ENCODE data around the gene C15orf39.

Gene C15orf39

DNA sequence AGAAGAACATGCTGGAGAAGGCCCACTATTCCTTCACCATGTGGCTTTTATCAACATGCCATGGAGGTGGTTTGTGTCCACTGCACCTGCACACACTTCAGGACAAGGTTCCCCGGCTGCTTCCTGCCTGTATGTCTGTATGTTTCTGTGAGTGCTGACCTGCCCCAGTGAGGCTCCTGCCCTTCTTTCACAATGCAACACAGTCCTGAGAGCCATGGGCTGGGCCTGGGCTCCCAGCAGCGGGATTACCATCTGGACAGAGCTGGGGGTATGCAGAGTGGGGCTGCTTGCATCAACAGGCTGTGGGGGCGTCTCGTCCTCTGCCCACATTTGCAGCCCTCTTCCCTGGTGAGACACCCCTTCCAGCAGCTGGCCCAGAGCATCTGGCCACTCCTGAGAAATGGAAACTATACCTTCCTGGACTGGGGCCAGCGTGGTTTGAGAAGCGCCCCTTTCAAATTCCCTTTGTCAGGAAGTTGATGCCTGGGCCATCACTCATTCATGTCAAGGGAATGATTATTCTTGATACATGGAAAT, 29.3 kb upstream of the C15orf39 start:
- DNase-seq = no peak

DNA sequence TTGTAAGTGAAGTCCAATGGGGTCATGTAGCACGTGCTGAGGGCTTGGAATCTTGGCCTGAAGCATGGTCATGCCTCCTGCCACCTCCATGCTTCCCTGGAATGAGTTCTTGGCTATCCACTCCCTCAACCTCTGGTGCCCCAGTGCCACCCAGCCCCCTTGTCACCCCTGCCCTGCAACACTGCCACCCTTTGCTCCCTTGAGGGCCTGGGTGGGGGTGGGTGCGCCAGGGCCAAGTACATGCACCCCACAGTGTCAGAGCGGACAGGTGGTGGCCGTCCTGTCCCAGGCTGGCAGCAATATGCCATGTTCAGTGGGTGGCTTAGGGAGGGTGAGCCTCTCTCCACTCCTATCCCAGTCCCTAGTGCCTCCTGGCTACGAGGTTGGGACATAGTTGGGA, 27.6 kb upstream of the C15orf39 start:
- no peak for DNase-seq

DNA sequence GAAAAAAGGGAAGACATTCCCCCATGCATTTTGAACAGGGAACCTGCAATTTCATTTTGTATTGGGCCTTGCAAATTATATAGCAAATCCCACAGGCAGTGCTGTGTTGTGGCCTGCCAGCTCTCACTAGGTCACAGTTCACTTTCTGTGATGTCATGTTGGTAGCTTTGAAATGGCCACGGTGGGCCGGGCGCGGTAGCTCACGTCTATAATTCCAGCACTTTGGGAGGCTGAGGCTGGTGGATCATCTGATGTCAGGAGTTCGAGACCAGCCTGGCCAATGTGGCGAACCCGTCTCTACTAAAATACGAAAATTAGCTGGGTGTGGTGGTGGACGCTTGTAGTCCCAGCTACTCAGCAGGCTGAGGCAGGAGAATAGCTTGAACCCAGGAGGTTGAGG, 27.0 kb upstream of the C15orf39 start:
- DNase-seq = no peak

DNA sequence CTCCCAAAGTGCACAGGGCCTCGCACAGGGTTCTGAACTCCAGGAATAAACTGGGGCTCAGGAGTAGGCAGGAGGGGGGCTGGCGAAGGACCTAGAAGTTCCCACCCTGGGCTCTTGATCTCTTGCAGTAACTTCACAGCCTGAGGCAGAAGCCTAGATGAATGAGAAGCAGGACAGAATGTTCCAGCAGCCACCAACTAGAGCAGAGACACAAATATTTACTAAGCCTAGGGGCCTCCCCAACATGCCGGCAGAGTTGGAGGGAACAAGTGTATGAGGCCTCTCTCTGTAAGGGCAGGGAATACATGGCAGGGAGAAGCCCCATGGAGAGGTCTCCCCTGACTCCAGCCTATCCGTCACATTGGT, 25.3 kb upstream of the C15orf39 start:
- DNase-seq = no peak

DNA sequence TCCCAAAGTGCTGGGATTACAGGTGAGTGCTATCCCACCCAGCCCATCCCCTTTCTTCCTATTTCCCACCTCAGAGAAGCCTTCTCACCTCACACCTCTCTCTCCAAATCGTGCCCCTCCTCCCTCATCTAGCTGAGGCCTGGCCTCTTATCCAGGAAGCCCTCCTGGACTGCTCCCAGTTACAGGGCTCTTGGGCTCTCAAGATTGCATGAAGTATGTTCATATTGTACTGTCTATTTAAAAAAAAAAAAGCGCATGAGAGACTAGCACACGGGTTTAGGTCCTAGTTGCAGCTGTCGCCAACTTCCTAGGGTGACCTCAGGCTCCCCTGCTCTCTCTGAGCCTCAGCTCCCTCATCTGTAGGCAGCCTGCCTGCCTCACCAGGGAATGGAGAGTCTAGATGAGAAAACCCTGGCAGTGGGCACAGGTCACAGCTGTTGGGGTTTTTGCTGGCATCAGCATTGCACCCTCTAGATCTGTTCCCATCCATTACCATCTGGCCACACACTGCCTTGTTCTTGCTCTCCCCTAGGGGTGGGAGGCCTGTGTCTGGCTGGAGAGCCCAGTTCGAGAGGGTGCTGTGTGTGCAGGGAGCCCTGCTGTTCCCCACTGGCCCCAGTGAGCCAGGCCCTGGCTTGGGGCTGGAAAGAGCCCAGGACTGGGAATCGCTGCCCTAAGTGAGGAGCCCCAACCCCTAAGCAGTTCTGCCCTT, 24.2 kb upstream of the C15orf39 start:
- no peak for DNase-seq

DNA sequence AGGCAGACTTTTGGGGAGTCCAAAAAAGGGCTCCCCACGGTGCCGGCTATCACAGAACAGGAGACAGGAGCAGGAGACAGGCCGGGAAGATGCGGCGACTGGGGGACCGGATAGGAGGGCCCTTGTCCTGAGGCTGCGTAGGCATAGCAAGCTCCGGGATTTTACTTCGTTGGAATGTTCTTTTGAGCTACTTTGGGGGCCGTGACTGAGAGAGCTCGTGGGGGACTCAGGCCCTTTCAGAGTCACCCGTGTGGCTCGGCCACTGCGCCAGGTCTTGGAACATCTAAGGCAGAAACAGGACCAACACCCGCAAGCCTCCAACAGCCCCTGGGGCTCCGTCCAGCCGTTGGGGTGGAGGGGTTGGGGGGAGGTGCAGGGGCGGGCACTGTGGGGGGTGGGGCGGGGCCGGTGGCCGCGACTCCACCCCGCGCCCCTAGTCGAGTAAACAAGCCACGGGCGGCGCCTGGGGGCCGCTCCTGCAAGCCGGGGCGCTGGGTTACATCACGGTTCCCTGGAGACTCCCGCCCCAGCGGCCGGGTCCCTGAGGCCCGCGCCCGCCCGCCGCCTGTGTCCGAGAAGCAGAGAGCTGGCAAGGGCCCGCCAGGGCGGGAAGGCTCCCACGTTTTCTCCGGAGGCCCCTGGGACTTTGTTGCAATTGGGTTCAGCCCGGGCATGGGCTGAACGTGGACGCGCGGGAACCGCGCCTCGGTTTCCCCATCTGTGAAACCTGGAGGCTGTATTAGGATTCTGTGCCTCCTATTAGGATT, 23.3 kb upstream of the C15orf39 start:
- no peak for DNase-seq

DNA sequence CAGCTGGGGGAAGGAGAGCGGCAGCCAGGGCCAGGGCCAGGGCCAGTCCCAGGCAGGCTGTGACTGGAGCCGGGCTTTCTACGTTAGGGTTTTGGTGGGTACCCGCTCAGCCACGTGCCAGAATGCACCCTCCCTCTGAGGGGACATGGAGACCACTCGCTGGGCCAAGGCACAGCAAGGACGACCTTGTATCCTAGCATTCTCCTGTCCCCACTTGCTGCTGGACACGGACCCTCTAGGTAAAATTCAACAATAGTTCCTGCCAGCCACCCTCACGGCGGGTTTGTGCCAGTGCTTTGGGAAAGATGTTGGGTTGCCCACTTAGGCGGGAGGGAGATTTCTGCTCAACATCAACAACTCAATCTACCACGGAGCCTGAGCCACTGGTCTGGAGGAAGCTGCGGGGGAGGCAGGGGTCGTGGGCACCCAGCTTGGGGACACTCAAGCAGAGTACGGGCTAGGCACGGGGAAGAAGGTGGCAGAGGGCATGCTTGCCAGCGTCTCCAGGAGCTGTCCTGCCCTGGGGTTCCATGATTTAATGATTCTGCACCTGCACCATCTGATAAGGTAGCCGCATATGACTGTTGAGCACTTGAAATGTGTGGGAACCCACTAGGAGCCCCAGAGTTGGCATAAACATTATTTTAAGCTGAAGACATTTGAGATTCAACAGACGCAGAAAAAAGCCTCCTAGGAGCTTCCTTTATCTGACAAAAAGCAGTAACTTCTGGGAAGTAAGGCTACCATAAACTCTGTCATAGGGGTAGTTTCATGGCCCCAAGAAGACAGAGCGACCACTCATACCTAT, 22.5 kb upstream of the C15orf39 start:
- no peak for DNase-seq

DNA sequence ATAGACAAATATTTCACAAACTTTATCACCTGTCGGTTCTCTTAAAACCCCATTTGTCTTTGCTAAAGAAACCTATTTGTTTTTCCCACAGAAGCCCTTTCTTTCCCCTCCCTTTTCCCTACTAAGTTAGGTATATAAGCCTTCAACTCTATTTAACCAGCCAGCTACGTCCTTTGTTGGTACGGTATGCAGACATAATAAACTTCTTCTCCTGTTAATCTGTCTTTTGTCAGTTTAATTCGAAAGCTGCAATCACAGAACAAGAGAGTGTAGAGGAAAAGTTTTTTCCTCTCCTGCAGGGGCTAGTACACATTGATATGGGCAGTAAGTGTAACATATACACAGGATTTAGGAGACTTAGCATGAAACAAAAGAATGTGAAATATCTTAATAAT, 21.9 kb upstream of the C15orf39 start:
- DNase-seq = no peak

DNA sequence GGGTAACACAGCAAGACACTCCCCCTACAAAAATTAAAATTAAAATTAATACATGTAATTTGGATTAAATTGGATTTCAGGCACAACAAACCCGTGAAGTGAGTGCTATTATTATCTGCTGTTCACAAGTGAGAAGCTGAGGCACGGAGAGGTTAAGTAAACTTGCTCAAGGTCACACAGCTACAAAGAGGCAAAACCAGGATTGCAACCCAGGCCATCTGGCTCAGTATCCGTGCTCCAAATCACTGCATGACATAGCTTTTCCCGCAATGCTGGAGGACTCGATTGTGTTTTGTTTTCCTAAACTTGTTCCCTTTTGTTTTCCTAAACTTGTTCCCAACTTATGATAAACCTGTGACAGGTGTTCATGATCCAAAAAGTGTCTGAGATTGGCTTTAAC, 19.9 kb upstream of the C15orf39 start:
- DNase-seq = no peak

DNA sequence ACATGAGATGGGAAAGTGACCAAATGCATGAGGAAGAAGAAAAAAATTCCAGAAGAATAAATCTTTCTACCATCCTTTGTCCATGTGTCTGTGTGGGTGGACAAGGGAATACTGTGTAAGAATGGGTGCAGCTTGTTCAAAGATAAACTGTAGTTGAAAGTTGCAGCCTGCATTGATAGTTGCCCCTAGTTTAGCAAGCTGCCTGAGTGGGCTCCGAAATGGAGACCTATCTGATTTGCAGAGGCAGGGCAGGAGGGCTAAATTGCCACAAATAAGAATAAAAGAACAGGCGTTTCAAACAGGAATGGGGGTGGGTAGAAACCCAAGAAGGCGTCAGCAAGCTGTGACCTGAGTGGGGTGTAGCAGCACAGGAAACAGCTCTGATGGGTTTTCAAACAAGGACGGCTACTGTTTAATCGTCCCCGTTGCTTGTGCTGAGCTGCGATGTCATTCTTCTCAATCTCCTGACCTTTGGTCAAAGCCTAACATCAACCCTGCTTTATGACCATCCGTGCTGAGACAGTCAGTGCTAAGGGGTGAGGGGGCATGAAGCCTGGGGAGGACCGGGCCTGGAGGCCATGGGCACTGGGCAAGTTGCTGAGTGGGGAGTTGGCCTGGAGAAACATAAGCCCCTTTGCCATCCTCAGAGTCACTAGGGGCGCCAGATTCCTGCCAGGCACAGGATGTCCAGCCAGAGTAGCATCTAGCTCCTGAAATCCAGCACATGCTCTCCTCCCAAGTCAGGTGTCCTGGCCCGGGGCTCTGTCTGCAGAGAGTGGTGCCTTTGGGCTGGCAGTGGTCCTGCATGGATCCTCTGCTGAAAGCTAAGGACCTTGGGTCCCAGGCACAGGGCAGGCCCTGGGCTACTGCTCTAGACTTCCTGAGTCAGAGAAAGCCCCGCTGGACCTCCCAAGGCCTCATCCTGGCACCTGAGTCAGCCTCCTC, 19.2 kb upstream of the C15orf39 start:
- DNase-seq = no peak

DNA sequence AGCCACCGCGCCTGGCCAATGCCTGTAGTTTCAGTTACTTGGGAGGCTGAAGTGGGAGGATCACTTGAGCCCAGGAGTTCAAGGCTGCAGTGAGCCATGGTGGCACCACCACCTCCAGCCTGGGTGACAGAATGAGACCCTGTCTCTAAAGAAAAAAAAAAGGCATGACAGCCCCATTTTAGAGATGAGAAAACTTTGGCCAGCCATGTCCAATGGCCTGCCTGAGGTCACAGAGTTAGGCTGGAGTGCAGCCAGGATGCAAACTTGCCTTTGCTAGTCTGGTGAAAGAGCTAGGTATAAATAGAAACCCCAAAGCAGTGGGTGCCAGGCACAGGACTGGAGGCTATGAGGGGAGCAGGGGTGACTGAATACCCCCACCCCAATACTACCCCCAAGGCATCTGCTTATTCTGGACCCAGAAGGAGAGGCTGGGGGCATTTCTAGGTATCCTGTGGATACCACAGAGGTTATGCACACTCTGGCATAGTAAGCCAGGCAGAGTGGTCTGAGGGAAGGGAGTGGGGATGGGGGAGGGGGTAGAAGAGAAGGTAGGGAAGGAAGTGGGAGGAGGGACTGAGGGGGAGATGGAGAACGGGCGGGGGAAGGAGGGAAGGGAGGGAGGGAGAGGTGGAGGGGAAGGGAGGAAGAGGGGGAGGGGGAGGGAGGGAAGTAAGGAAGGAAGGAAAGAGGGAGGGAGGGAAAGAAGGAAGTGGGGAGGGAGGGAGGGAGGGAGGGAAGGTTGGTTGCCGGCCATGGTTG, 16.2 kb upstream of the C15orf39 start:
- DNase-seq = no peak

DNA sequence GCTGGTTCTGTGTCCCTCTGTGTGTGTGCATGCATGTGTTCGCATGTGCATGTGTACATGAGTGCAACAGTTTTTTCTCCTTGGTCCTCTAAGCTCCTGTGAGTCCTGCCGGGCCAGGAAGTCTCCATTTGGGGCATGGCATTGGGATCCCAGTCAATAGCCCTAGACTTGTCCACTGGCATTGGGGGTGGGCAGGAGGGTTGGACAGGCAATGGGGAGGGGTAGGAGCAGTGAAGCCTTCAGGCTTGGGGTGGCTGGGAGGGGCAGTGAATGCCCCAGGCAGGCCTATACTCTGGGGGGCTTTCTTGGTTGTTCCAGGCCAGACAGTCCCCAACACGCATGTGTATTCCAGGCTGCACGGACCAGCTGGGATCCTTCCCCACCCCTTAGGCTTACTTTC, 15.6 kb upstream of the C15orf39 start:
- no peak for DNase-seq

DNA sequence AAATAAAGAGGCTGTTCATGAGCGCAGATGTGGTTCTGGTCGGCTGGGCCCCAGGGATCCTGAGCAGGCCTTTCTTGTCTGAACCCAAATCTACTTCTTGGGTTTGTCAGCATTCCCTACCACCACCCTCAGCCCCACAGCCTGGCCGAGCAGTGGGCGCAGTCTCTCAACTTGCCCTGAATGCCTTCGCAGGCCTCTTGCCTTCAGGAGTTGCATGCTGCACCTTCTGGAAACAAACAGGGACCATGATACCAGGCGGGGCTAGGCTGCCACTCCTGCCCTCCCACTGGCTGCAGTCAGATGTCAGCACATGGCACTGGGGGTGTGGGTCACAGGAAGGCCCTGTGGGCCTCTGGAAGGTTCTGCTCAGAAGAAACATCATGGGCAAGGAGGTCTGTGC, 13.2 kb upstream of the C15orf39 start:
- DNase-seq = no peak

DNA sequence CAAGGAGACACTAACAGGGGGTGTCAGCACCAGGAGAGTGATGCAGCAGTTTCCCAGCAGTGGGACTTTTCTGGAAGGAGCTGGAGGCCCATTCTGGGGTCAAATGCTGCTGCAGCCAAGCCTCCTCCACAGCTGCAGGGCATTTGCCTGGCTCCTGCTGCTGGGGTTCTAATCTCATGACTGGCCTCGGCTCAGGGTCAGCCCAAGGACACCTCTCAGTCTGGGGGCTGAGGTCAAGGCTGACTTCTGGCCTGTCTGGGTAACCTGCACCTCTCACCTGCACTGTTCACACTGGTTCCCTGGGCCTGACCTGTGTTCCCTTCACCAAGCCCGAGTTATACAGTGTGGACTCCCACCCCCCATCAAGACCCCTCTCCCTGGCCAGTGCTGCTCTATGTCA, 10.4 kb upstream of the C15orf39 start:
- no peak for DNase-seq

DNA sequence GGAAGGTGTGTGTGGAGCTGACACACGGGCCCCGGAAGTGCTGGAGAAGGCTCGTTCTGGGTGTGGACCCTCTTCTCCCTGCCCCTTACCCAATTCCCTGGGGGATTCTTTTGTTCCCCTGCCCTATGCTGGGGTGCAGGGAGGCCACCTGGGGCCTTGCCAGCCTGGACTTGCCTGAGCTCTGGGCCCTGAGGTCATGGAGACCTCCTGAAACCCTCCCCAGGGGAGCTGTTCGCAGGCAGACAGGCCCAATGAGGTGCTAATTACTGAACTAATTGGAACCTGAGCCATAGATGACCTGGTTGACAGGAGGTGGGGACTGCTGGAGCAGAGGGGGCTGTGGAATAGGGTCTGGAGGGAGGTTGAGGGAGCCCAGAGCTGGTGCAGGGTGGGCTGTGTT, 9.4 kb upstream of the C15orf39 start:
- DNase-seq = no peak

DNA sequence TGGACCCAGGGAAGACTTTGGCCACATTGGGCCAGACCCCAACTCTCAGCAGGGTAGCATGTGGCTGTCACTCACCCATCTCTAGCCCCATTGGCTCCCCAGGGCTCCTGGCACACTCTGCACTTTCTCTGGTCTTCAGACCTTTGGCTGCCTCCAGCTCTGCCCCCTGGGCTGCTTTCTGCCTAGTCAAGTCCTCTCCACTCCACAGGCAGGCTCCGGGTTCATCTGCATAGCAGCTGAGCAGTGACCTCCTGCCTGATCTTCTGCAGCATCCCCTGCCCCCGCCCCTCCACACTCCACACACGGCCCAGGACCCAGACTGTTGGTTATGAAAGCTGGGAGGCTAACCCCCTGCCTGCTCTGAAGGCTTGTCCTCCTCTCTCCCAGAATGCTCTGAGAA, 8.4 kb upstream of the C15orf39 start:
- no peak for DNase-seq

DNA sequence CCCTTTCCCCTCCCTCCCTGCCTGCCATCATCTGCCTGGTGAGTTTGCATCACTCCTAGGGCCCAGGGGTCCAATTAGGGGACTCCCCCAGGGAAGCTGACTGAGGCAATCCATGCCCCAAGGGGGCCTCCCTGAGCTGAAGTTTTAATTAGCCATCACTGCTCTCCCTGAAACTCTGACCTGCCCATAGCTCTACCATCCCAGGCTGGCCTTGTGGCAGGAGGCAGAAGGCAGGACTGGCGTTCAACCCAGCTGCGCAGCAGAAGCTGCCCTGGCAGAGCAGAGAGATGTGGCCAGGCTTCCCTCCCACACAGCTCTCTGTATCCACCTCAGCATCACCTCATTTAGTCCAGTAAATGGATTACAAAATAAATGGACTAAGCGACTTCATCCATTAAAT, 7.7 kb upstream of the C15orf39 start:
- no peak for DNase-seq

DNA sequence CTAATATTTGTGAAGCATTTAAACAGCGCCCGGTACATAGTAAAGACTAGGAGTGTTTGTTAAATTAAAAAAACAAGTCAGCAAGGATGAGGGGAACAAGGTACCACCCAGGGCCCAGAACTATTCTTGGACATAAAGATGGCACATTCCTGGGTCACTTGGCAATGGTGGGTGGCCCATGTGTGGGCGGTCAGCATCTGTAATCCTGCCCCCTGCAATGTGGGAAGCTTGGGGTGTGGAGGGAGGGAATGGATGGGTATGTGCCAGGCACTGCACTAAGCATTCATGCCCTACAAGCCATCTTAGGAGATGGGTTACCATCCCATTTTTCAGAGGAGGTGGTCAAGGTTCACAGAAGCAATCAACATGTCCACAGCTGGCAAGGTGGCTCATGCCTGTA, 7.3 kb upstream of the C15orf39 start:
- DNase-seq = no peak

DNA sequence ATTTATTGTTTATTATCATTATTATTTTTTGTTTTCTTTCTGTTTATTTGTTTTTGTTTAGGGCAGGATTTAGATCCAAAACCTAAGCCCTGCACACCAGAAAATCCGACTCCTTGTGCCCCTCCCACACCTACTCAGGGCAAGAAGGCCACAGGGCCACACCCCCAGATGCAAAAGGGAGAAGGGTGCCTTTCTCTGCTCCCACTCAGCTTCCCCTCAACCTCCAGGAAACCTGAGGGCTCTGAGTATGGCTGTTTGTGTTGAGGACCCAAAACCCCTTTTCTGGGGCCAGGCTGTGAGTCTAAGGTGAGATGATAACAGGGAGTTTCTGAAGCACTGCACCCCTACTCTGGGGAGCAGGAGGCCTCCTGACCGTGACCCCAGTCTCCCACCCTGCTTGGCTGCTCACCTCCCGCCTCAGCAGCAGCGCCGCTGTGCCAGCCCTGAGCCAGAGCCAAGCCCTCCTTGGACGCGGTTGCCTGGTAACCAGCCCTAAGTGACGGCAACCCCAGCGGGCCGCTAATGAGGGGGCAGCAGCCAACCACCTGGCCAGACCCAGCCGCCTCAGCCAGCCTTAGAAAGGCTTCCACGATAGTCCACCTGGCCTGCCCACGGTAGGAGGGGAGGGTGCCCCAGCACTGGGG, 6.4 kb upstream of the C15orf39 start:
- DNase-seq = no peak

DNA sequence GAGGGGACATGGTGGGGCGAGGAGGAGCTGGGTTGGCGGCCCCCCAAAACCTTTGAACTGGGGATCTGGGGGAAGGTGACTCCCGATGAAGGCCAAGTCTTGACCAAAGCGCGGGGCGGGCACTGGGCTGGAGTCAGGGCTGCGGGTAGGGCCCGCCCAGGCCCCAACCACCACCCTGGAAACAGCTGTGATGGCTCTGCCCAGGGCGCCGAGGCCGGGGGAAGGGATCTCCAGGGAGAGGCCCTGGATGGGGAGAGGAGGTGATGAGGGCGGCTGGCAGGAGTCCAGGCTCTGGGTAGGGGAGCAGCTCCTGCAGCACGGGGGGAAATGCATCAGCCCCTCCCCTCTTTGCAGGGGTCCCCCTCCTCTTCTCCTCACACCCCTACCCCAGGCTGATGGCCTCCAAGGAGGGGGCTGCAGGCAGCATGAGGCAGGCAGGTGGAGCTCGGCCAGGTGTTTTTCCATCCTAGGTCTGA, 5.9 kb upstream of the C15orf39 start:
- no peak for DNase-seq

DNA sequence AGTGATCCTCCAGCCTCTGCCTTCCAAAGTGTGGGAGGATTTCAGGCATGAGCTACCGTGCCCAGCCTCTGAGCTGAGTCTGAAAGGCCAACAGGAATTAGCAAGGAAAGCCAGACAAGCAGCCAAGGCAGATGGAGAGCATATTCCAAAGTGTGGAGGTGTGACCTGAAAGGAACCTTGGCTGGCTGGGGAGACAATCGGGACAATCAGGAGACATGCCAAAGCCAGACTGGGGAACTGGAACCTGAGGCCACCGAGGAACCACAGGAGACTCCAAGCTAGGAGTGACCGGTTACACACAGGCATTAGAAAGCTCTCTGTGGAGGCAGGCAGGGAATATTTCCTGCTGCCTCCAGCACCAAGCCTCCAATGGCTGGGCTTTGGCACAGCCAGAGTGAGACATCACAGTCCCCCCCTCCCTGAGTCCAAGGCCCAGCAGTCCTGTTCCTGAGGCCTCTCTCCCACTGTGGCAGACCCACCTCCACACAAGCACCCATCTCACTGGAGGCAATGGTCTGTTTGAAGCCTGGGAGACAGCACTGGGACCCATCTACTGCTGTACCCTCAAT, 4.5 kb upstream of the C15orf39 start:
- no peak for DNase-seq

Measured in CD4-positive, alpha-beta T cell treated with Interleukin-1 beta for 1 hour (primary cell).